Activated CD8-positive, alpha-beta memory T cell treated with anti-CD3 and anti-CD28 coated beads, Interleukin-2, amount 50 U/mL, for 1 hour (primary cell): Measurements from ENCODE around the gene HDAC4.

Experiments used
- DNase-seq: peaks from one replicate; pipeline ENCODE4 v3.0.0-alpha.2; 2020; ENCODE audit errors: extremely low read depth

Gene HDAC4

DNA sequence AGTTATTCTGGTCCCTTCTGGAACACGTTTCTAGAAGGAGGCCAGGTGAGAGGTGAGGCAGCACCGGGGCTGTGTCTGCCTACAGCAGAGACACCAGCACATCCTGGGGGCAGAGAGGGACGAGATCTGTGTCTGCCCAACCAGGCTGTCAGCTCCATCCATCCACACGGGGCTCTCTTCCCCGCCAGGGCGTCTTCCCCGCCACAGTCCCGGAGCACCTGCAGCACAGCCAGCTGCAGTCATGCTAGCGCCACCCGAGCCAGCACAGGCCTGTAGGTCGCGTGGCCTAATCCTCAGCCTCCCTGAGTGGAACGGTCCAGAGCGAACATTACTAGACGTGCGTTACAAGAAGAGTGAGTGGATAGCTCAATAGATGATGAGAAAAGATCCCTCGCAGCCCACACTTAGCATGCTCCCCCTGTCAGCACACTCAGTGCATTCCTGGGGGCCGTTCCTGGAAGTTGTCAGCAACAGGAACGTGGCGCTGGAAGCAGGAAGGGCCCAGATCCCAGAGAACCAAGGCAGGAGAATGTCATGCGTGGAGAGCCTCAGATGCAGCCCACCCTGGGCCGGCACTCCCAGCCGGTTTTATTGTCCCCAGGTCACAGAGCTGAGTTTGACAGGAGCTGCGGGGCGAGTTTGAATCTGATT is 374.0 kb downstream of the HDAC4 start:
- DNase-seq = no peak

GRCh38 chr2:239025951-239026461 is 374.8 kb downstream of the HDAC4 start:
- no peak for DNase-seq

- no peak for DNase-seq
Observed at GRCh38 chr2:239025096-239025801, 375.6 kb downstream of the HDAC4 start.

DNA sequence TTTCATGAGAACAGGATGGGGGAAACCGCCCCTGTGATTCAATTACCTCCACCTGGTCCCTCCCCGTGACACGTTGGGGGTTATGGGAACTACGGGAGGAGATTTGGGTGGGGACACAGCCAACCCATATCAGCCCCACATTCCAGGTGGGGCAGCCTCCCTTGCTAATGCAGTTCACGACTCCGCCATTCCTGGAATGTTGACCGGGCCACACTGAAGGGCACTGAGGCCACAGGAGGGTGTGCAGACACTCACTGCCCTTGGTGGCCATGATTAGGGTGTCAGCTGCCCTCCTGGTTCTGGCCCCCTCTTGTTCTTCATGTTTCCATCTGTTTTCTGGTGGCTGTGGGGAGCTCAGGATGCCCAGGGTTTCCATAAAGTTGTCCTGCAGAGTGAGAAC is 376.6 kb downstream of the HDAC4 start:
- no peak for DNase-seq

DNA sequence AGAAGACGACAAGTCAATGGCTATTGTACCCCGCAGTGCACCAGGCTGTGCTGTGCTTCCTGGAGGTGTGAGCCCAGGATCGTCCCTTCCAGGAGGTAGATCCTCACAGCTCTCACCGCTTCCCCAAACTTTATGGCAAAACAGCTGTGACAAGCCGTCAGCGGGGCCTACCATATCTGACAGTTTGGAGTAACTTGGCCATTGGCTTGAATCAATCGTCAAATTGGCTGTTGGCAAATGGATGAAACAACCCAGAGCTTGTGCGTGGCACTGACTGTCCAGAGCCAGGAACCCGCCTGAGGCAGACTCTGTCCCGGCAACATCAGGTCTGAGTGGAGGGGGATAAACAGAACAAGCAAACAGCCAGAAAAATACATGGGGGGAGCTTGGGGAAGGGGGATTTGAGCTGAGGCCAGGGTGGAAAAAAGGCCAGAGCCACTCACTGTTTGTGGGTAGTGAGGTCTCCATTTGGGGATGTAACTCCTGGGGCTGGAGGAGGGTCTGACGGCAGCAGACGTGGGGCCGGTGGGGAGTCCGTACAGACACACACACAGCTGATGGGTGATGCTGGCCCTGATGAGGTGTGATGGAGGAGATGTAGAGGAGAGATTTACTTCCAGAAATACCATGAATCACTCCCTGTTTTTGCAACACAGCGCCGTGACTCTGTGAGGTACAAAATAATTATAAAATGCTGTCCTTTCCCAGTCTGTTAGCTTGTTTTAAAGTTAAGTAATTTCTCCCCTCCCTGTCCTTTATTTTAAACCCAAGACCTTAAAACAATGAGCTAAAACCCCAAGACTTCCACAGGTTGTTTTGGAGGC is 378.2 kb downstream of the HDAC4 start:
- no peak for DNase-seq

DNA sequence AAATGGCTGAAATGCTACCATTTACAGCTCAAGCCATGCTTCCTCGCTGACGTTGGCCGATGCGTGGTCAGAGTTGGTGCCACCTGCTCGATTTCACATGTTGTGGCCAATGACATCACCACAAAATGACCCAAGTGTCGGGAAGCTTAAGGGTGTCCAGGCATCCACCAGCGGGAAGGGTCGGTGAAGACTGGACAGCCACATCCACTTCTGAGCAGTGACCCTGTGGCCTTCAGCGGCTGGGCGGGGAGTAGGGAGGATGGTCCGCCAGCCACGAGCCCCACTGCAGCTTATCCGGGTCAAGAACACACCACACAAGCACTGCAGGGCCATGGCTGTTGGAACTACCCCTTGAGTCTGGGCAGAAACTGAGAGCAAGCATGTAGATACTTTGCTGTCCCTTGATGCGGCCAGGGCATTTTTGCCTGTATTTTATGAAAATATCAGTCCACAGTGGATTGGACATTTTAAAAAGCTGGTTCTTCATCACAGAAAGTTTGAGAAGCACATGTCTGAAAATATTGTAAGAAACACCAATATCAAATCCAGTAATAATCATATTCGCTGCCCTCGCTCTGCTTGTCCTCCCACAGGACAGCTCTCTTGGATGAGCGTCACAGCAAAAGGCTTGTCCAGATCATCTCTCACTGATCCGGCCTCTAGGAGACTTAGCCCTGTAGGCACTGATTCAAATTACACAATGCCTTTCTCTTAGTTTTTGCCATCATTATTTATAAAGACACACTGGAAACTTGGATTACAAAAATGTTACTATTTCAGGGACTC is 379.0 kb downstream of the HDAC4 start:
- no peak for DNase-seq

- no peak for DNase-seq
Observed at GRCh38 chr2:239021224-239021623, 379.6 kb downstream of the HDAC4 start.

DNA sequence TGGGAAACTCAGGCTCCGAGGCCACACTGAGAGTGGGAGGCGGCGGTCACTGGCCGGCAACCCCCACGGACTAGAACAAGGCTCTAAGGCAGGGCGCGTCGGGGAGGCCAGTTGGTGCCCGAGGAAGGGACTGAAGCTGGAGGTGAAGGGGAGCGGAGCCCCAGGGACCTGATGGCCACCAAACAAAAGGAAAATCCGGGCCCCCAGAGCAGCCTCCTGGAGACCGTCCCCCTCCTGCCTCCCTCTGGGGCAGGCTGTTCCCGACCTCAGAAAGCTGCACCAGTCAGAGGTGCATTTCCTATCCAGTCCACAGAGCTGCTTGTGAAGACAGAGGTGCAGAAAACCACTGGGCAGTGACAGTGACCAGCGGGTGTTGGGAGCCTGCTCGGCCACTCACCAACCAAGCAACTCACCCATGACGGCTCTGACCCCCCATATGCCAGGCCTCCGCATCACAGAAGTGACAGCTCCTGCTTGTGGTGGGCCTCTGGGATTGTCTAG is 380.2 kb downstream of the HDAC4 start:
- DNase-seq = no peak

DNA sequence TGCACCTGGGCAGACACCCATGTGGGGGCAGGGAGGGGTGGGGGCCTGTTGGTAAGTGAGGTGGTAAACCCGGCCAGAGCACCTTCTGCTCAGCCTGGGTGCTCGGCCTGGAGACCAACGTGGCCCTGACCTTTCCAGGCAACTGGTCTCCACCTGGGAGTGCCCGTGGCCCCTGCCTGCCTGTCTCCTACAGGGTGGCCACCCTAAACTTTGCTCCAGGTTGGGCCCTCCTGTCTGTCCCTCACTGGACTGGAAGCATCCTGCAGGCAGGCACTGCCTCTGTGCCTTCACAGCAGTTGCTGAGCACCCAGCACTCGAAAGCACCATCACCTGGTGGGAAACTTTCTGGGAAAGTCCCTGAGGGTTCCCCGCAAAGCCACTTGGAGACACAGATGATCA is 381.6 kb downstream of the HDAC4 start:
- no peak for DNase-seq

DNA sequence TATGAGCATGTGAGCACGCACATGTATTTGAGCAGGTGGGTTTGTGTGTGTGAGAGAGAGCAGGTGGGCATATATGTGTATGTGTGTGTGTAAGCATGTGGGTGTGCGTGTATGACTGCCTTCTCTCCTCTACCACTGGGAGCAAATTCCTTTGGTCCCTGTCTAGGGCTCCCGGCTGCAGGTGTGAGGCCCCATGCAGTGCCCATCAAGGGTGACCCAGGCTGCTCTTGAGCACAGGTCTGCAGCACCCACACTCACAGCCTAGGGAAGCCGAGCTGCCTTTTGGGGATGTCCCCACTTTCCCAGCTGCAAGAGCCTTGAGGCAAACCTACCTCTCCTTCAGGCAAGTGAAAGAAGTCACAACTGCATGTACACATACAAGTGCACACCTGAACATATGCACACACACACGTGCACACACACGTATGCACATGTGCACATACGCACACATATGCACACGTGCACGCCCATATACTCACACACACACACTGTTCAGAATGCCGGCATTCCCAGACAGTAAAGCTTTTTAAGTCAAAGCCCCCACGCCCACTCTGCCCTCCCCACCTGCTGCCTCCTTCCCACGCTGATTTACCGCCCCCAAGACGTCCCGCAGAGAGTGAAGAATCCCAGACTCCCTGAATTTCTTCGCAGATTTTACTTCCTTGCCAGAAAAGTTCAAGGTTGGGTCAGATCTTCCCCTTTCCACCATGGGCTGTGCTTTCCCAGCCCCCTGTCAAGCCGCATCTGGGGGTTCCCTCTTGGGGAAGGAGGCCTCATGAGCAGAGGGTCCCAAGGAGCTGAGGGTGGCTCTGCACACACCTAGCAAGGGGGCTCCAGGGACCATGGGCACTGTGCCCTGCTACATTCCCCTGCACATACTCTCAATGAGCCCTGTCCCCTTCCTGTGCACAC is 382.3 kb downstream of the HDAC4 start:
- DNase-seq = no peak

DNA sequence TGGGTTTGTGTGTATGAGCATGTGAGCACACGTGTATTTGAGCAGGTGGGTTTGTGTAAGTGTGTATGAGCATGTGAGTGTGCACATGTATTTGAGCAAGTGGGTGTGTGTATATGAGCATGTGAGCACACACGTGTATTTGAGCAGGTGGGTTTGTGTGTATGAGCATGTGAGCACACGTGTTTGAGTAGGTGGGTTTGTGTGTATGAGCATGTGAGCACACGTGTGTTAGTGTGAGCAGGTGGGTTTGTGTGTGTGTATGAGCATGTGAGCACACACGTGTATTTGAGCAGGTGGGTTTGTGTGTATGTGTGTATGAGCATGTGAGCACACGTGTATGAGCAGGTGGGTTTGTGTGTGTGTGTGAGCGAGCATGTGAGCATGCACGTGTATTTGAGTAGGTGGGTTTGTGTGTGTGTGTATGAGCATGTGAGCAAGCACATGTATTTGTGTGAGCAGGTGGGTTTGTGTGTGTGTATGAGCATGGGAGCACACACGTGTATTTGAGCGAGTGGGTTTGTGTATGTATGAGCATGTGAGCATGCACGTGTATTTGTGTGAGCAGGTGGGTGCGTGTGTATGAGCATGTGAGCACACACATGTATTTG is 383.2 kb downstream of the HDAC4 start:
- DNase-seq = no peak

DNA sequence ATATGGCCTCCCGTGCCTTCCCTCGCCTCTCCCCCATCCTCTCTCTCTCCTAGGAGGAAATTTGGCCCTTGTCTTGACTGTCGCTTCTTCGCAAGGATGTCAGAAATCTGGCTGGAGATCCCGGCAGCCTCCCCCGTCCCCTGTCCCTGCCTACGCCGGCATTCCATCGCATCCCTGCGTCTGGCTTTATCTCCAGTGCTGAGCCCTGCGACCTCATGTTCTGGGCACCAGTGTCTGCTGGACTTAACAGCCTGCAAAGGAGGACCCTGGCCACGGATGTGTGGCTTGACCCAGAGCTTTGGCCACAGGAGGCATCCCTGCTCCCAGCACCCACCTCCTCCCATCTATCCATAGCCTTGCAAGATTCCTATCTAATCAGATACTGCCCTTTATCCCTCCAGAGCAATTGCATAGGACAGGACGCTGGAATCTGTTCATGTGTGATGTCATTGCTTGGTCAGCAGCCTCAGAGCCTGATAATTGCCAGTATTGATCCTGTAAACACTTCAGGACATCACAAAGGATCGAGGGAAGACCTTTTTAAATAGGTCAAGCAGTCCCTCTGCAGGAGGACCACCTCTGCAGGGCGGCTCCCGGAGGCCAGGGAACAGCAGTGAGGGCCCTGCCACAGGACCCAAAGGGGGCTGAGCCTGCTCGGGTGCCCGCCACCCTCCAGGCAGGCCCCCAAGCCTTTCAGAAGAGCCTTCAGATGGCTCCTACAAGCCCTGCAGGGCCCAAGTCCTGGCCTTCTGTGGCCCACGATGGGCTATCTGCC is 384.7 kb downstream of the HDAC4 start:
- no peak for DNase-seq

- DNase-seq = no peak
Observed at GRCh38 chr2:239015218-239015900, 385.5 kb downstream of the HDAC4 start.

- DNase-seq = no peak
Observed at GRCh38 chr2:239014458-239015217, 386.2 kb downstream of the HDAC4 start.

GRCh38 chr2:239013678-239013976 is 387.2 kb downstream of the HDAC4 start:
- DNase-seq = no peak

DNA sequence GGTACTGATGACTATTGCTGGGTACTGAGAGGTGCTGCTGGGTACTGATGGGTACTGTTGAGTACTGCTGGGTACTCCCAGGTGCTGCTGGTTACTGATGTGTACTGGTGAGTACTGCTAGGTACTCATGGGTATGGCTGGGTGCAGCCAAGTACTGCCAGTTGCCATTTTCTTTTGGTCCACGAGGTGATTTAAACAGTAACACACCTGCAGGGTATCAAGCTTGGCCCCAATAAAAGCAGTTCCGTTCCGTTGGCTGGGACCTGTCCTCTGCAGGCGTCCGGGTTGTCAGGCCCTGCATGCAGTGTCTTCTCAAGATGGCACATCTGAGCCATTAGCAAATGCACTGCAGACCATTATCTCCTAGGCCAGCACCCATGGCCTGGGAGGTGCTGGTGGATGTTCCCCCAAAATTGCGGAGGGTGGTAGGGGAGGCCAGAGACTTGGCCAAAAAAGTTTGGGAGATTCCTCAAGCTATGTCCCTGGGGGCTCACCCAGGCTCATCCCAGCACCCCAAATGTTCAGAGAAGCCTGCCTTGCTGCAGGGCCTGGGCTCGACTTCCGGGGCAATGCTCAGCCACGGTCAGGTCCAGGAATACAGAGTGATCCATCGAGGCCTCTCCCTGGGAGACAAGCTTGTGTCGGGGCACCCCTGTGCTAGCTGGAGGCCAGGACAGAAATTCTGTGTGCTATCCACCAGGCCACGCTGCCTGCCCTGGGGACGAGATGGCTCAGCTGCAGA is 387.7 kb downstream of the HDAC4 start:
- no peak for DNase-seq

DNA sequence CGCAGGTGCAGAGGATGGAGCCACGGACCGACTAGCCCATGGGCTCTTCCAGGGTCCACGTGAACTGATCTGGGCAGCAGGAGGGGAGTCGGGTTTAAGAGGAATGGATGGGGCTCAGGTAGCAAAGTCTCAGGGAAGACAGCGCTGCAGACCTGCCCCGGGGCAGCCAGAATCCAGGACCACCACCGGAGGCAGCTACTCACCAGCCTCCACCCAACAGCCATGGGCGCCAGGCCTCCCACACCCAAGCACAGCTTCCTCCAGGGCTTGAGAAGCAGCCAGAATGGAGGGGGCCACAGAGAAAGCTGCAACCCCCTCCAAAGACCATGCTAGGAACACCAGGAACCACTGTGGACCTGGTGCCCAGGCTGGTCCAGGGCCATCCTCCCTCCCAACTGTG is 388.6 kb downstream of the HDAC4 start:
- no peak for DNase-seq

DNA sequence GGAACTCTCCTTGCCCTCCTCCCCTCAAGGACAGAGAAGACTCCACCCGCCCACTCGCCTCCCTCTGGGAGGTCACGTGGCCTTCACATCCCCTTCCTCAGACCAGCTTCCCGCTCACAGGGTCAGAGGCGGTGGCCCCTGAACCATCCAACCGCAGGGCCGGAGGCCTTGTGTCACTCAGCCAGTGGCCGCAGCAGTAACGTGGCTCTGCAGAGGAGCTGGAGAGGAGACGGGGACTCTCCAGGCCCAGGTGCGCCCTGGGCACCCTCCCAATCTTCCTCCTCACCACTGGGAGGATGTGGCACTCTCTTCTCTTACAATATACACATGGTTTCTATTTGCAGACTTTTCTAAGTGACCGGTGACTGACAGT is 391.2 kb downstream of the HDAC4 start:
- DNase-seq = no peak
